ENCODE measurements around the gene MED16.
"Not testable (repeated sequence)": the region's sequence is repeated elsewhere in the genome, so short reads cannot be mapped to it uniquely, and the experiment has no call there.

Gene MED16

DNA sequence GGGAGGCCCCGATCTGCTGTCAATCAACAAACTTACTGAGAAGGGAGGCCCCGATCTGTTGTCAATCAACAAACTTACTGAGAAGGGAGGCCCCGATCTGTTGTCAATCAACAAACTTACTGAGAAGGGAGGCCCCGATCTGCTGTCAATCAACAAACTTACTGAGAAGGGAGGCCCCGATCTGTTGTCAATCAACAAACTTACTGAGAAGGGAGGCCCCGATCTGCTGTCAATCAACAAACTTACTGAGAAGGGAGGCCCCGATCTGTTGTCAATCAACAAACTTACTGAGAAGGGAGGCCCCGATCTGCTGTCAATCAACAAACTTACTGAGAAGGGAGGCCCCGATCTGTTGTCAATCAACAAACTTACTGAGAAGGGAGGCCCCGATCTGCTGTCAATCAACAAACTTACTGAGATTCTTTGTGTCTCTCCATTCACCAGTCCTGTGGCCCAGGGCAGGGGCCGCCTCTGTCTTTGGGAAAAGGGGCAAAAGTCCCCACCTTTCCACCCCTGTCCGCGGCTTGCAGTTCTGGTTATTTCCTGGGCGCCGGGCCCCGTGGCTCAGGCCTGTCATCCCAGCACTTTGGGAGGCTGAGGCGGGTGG is 39.3 kb downstream of the MED16 start:
- DNase-seq (ENCODE audit: low read depth), result not testable (repeated sequence)

DNA sequence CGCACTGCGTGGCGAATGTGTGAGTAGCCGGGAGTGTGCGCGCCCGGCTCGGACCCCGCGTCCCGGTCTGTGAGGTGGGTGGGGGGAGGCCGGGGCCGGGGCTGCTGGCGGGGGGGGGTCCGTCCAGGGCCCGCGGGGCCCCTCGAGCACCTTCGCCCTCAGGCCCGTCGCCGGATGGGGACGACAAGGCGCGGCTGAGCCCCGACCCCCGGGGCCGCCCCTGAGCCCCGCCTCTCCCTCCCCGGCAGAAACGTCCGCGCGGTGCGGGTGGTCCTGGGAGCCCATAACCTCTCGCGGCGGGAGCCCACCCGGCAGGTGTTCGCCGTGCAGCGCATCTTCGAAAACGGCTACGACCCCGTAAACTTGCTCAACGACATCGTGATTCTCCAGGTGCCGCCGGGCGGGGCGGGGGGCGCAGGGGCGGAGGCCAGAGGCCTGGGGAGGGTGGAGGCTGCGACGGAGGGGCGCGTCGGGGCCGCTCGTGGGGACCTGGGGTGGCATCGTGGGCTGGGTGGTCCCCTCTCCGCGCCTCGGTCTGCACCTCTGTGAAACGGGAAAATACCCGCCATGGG is 39.9 kb downstream of the MED16 start:
- DNase-seq (ENCODE audit: low read depth), result no peak

DNA sequence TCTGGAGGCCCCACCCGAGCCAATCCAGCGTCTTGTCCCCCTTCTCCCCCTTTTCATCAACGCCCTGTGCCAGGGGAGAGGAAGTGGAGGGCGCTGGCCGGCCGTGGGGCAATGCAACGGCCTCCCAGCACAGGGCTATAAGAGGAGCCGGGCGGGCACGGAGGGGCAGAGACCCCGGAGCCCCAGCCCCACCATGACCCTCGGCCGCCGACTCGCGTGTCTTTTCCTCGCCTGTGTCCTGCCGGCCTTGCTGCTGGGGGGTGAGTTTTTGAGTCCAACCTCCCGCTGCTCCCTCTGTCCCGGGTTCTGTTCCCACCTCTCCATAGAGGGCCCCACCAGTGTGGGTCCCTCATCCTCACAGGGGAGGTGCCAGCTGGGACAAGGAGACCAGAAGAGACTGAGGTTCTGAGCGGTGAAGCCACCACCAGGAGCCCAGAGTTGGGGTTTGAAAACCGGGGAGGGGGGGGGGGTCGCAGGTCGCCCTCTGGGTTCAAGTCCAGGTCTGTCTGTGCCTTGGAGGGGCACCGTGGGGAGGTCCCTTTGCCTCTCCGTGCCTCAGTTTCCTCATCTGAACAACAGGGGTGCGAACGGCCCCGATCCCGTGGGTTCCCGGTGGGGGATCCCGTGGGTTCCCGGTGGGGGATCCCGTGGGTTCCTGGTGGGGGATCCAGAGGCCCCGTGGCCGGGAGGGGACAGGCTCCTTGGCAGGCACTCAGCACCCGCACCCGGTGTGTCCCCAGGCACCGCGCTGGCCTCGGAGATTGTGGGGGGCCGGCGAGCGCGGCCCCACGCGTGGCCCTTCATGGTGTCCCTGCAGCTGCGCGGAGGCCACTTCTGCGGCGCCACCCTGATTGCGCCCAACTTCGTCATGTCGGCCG is 40.6 kb downstream of the MED16 start, which contains the start of gene ELANE:
ELANE (plus strand) TSS at position 168 of the 878 bp plus-strand sequence; CDS start at position 194, 26 bp downstream.
- no peak for DNase-seq (ENCODE audit: low read depth)

DNA sequence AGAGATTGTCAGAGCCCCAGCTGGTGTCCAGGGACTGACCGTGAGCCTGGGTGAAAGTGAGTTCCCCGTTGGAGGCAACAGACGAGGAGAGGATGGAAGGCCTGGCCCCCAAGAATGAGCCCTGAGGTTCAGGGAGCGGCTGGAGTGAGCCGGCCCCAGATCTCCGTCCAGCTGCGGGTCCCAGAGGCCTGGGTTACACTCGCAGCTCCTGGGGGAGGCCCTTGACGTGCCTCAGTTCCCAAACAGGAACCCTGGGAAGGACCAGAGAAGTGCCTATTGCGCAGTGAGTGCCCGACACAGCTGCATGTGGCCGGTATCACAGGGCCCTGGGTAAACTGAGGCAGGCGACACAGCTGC is 42.0 kb downstream of the MED16 start:
- DNase-seq (ENCODE audit: low read depth), result no peak

DNA sequence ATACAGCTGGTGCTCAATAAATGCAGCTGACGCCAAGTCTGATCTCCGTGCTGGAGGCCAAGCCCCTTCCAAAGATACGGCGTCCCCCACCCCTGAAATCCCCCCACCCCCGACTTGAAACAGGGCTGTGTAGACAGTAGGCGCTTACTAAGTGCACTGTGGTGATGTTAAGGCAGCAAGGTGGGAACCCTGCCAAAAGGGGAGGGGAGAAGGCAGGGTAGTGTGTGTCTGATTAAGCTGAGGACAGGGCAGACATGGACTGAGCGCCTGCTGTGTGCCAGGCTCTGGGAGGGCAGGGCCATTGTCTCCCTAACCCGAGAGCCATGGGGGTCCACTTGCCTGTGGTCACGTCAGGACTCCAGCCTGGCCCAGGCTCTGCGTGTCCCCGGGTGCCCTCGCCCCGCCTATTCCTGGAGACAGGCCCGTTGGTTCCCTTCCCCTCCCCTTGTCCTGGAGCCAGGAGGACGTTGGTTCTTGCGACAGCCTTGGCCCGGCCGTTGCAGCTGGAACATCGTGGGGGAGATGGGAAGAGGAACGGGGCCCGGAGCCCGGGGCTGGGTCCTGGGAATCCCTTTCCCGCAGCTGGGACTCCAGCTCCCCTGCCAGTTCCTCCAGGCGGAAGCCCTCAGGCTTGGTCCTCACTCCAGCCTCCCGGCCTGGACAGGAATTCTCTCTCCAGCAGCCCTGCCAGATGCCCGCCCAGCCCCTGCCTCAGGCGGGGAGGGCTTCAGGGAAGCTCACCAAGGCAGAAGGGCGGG is 42.6 kb downstream of the MED16 start:
- DNase-seq (ENCODE audit: low read depth), result no peak

DNA sequence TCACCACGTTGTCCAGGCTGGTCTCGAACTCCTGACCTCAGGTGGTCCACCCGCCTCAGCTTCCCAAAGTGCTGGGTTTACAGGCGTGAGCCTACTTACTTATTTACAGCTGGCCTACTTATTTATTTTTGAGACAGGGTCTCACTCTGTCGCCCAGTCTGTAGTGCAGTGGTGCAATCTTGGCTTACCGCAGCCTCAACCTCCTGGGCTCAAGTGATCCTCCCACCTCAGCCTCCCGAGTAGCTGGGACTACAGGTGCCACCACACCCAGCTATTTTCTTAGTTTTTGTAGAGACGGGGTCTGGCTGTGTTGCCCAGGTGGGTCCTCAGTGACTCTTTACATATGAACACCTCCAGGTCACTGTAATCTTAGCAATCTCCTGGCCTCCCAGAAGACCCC is 43.8 kb downstream of the MED16 start:
- not testable (repeated sequence) for DNase-seq (ENCODE audit: low read depth)

DNA sequence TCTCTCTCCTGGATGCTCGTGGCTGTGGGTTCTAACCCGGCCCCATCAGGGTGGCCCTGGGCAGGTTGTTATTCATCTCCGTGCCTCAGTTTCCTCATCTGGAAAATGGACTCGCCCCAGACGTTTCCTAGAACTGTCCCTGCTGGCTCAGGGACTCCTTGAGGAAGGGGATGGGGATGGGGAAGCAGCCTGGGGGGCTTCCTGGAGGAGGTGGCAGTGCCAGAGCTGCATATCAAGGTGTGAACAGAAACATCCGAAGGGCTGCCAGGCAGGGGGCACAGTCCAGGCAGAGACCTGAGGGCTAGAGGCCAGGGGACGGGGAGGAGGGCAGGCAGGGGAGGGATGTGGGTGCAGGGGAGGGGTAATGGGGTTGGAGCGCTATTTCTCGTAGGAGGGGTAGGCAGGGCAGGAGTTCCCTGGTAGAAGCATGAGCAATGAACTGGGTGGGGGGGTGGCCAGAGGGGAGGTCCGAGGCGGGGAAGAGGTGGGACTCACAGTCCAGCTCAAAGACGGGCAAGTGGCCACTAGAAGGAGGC is 44.5 kb downstream of the MED16 start:
- no peak for DNase-seq (ENCODE audit: low read depth)

DNA sequence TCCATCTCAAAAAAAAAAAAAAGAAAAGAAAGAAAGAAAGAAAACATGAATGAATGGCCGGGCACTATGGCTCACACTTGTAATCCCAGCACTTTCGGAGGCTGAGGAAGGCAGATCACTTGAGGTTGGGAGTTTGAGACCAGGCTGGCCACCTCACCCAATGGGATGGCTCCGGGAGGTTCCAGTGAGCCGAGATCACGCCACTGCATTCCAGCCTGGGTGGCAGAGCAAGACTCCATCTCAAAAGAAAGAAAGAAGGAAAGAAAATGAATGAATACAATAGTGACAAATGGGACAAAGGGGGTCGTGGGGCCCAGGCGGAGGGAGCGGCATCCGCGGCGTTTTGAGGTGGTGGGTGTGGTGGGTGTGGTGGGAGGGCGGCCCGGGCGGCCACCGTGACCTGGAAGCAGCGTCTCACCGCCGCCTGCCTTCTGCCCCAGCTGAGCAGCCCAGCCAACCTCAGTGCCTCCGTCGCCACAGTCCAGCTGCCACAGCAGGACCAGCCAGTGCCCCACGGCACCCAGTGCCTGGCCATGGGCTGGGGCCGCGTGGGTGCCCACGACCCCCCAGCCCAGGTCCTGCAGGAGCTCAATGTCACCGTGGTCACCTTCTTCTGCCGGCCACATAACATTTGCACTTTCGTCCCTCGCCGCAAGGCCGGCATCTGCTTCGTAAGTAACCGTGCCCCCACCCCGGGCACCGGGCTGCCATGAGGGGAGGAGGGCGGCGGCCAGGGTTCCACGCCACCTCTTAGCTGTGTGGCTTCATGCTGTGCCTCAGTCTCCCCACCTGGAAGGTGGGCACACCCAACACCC is 47.1 kb downstream of the MED16 start:
- DNase-seq (ENCODE audit: low read depth), result no peak

DNA sequence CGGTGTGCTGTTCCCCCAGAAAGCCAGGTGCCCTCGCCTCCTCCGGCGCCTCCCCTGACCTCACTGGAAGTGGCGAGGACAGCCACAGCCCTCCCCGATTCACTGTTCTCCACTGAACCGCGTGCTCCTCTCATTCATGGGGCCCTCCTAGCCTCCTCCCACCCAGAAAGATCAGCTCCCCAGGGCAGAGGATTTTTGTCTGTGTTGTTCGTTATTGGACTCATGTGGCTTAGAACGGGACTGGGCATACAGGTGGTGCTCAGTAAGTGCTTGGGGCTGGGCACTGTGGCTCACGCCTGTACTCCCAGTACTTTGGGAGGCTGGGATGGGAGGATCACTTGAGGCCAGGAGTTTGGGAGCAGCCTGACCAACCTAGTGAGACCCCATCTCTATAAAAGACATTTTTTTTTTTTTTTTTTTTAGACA is 48.4 kb downstream of the MED16 start:
- DNase-seq (ENCODE audit: low read depth), result no peak

DNA sequence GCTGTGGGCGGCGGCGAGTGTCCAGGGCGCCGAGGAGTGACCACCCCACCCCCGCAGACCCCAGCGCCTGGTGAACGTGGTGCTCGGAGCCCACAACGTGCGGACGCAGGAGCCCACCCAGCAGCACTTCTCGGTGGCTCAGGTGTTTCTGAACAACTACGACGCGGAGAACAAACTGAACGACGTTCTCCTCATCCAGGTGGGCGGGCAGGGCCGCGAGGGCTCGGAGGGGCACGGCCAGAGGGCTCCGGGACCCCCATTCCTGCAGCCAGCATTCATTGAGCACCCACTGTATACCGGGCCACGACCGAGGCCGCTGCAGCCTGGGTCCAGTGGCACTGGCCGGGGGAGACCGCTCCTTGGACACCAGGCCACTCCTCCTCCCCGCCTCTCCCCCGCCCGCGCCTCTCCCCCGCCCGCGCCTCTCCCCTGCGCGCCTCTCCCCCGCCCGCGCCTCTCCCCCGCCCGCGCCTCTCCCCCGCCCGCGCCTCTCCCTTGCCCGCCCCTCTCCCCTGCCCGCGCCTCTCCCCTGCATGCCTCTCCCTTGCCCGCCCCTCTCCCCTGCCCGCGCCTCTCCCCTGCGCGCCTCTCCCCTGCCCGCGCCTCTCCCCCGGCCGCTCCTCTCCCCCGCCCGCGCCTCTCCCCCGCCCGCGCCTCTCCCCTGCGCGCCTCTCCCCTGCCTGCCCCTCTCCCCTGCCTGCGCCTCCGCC is 49.0 kb downstream of the MED16 start:
- no peak for DNase-seq (ENCODE audit: low read depth)

DNA sequence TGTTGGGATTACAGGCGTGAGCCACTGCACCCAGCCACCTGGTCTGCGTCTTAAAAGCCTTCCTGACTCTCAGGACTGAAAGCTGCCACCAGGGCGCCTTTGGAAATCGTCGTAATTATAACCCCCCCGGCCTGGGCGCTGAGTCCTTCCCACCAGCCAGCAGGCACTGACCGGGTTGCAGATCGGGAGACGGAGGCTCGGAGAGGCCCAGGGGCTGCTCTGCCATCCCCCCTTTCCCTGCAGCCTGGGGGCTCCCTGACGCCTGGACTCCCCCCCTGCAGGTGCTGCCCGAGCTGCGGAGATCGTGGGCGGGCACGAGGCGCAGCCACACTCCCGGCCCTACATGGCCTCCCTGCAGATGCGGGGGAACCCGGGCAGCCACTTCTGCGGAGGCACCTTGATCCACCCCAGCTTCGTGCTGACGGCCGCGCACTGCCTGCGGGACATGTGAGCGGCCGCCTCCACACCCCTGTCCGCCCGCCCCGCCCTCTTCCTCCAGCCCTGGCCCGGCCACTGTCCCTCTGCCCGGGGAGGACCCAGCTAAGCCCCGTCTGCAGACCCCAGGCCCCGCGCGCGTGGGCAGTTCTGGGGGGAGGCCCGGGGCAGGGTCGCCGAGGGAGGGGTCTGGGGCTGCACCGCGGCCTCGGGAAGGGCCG is 49.7 kb downstream of the MED16 start:
- DNase-seq (ENCODE audit: low read depth), result no peak

DNA sequence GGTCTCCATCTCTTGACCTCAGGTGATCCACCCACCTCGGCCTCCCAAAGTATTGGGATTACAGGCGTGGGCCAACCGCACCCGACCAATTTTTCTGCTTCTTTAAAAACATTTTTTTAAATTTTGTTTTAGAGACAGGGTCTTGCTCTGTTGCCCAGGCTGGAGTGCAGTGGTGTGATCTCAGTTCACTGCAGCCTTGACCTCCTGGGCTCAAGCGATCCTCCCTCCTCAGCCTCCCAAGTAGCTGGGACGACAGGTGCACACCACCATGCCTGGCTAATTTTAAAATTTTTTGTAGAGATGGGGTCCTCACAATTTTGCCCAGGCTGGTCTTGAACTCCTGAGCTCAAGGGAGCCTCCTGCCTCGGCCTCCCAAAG is 50.2 kb downstream of the MED16 start:
- DNase-seq (ENCODE audit: low read depth), result not testable (repeated sequence)

DNA sequence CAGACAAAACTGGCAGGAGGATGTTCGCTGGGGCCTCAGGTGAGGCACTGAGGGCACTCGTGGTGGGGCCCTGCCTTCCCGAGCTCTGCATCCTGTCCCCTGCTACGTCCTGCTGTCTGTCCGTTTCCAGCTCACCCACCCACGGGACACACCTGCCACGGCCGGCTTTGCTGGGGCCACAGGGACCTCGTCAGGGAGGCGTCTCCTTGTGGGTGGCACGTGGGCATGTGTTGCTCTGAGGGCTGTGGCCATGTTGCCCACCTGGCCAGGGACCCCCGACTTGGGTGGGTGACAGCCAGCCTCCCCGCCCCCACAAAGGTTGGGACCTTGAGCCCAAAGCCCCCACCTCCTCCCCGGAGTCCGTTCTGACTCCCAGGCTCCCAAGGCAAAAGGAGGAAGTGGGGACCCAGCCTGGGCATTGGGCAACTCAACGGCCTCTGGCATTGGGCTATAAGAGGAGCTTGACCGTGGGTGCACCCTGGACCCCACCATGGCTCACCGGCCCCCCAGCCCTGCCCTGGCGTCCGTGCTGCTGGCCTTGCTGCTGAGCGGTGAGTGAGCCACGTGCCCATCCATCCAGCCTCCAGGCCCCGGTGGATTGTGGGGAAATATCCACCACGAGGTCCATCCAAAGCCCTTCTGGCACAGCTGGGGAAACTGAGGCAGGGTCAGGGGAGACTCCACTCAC is 52.3 kb downstream of the MED16 start, which contains the start of gene PRTN3:
PRTN3 (plus strand) TSS at position 481 of the 688 bp plus-strand sequence; CDS start at position 491, 10 bp downstream.
- no peak for DNase-seq (ENCODE audit: low read depth)

DNA sequence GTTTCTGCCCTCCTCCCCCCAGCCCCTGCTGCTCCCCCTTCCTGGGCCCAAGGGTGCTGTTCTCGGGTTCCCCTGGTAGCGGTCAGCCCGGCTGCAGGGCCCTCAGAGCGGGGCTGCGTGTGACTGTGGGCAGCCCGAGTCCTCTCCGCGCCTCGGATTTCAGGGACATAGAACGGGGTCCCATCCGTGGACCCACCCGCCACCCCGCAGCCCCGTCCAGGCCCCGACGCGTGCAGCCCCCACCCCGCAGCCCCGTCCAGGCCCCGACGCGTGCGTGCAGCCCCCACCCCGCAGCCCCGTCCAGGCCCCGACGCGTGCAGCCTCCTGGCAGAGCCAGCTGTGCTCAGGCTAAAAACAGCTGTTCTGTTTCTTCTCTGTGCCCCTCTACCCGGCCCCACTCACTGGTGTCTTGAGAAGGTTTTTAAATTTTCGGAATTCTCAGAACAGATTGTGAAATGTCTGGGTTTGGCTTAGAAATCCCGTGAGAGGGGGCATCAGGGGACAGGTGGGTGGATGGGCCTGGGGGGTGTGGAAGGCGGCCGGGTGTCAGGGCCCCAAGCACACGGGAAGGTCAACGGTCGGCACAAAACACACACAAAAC is 57.7 kb downstream of the MED16 start:
- DNase-seq (ENCODE audit: low read depth), result no peak

DNA sequence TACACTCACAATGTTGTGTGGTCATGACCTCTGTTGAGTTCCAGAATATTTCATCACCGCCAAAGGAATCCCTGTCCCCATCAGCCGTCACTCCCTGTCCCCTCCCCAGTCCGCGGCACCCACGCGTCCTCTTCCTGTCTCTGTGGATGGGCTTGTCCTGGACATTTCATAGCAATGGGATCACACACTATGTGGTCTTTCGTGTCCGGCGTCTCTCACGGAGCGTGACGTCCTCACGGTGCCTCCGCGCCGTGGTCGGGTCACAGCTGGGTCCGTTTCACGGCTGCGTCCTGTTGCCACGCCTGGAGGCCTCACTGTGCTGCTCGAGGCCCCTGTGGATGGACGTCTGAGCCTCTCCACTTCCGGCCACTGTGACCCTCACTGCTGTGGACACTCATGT is 58.8 kb downstream of the MED16 start:
- no peak for DNase-seq (ENCODE audit: low read depth)

DNA sequence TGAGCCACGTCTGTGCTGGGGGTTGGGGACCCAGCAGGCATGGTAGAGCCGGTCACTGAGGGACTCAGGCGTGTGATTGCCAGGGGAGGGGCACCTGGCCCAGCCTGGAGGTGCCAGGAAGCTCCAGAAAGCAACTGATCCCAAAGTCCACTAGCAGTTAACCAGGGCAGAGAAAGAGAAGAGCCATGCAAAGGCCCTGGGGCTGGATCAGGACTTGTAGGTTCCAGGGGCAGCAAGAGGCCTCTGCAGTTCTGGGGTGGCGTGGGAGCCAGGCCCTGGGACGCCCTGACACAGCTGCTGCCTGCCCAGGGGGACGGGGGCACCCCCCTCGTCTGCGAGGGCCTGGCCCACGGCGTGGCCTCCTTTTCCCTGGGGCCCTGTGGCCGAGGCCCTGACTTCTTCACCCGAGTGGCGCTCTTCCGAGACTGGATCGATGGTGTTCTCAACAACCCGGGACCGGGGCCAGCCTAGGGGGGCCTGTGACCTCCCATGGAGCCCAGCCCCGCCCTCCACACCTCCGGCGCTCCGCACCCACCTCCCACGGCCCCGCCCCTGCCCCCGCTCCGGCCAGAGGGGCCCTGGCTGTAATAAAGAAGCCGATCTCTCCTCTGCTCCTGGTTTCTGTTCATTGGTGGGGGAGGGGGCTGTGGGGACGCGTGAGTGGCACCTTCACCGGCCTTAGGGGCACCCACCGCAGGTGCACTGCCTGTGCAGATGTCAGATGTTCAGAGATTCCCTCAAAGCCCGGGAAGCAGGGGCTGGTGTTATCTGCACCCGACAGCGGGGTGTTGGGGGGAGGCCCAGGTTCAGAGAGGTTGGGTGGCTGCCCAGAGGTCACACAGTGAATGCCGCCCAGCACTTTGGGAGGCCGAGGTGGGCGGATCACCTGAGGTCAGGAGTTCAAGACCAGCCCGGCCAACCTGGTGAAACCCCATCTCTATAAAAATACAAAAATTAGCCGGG is 61.3 kb downstream of the MED16 start:
- DNase-seq (ENCODE audit: low read depth), result no peak

DNA sequence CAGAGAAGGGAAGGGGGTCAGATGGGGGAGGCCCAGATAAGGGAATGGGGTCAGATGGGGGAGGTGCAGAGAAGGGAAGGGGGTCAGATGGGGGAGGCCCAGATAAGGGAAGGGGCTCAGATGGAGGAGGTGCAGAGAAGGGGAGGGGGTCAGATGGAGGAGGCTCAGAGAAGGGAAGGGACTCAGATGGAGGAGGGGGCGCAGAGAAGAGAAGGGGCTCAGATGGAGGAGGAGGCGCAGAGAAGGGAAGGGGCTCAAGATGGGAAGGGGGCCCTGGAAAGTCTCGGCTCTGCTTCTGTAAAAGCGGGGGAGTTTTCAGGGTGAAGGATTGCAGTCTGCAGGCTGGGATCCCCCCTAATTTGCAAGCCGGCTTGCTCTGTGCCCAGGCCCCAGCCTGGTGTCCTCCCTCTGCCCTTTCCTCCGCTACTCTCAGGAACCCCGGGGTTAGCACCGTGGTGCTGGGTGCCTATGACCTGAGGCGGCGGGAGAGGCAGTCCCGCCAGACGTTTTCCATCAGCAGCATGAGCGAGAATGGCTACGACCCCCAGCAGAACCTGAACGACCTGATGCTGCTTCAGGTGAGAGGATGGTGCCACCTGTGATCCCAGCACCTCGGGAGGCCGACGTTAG is 63.7 kb downstream of the MED16 start:
- DNase-seq (ENCODE audit: low read depth), result no peak

Data from stimulated activated CD8-positive, alpha-beta memory T cell treated with anti-CD3 and anti-CD28 coated beads, Interleukin-12 subunit alpha, Interleukin-12 subunit beta, amount 100 ng/mL, for 1 hour (primary cell).